ENCODE data around the gene ZNF543.
"Not testable (repeated sequence)": the region's sequence is repeated elsewhere in the genome, so short reads cannot be mapped to it uniquely, and the experiment has no call there.

ZNF543 gene

DNA sequence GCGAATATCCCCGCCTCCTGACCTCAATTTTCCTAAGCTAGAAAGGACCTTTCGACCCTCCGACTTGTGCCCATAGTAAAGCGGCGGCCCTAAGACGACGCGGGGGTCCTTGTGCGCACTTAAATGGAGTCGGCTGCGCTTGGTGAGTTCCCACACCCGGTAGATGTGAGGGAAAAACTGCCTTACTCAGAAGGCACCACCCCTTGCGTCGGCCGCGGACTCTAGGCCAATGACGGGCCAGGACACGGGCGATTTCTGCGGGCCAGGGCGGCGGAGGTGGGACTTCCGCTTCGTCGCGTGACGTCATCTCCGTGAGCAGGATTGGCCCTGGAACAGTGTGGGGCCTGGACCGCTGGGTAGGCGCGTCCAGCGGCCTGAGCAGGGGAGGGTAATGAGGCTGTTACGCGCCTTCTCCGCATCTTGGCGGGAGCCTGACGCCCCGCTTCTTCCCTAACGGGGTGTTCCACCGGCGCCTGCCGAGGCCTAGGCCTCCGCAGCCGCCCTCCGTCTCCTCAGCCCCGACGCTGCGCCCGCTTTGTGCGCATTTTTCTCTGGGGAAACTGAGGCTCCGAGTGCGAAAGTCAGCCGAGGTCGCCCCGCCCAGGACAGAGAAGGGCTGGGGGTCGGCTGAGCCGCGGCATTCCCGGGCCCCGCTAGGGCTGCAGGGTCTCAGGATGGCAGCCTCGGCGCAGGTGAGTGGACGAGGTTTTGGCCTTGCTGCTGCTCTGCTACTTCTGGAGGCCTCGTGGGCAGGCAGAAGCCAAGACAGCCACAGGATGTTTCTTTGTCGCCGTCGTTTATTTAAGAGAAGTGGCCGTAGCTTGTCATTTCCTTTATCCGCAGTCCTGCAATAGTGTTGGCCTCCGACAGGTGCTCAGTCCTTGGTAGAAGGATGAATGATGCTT, at the start of gene ZNF543:
TSS of gene ZNF543 (plus strand) at position 293 of the 905 bp plus-strand sequence. CDS start at position 675, 382 bp downstream.
- in situ Hi-C loops (cut with MboI; ENCODE audit: low sequenced_read_pairs), result no loop called here

GRCh38 chr19:57271280-57271679, 49.0 kb upstream of the ZNF543 start:
- in situ Hi-C loops (cut with MboI; ENCODE audit: low sequenced_read_pairs), result no loop called here

DNA sequence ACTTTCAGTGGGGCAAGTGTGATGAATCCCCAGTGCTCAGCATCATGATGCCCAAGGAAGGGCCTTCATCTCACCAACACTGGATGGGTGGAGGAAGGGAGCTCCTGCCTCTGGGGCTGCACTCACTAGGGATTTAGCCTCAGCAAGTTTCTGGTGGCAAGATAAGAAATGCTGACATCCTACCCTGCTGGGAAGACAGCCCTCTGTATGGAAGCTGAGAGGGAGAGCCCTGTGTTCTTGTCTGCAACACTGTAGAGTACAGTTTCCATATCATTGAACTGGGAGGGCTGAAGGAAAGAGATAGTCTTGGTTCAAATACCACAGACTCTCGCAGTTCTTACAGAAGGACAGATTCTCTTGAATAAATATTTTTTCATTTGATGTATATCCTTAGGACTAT, 47.3 kb upstream of the ZNF543 start:
- in situ Hi-C loops (cut with MboI; ENCODE audit: low sequenced_read_pairs), result no loop called here

GRCh38 chr19:57276430-57276829, 43.8 kb upstream of the ZNF543 start:
- in situ Hi-C loops (cut with MboI; ENCODE audit: low sequenced_read_pairs), result no loop called here

GRCh38 chr19:57278481-57278880, 41.8 kb upstream of the ZNF543 start:
- in situ Hi-C loops (cut with MboI; ENCODE audit: low sequenced_read_pairs), result not testable (repeated sequence)

DNA sequence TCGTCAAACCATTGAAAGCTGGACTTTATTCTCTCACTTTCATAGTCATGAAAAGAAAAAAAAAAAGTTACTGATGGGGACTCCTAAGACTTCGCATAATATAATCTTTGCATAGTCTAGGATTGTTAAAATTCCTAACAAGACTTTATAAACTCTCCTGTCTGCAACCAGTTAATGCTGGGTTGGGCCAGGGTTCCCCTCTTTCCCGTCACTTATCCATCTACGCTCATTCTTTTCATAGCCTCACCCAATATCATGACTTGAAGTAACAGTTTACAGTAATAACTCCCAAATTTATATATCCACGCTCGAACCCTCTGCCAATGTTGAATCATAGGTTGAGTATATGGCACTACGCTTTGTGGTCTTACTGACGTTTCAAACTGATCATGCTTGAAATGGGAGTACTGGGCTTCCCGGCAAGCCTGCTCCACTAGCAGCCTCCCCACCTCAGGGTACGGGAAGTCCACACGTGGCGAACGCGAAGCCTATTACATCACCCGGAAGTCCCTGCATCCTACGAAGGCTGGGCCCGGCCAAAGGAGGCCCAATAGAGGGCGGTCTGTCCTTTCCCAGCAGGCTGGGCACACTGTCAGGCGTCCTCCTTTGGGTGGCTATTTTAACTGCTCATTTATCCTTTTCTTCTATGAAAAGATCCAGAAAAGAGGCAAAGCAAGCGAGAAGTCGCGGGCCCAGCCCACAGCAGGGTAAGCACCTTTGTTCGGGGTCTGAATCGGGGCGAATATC, 40.7 kb upstream of the ZNF543 start:
- in situ Hi-C loops (cut with MboI; ENCODE audit: low sequenced_read_pairs), result no loop called here

DNA sequence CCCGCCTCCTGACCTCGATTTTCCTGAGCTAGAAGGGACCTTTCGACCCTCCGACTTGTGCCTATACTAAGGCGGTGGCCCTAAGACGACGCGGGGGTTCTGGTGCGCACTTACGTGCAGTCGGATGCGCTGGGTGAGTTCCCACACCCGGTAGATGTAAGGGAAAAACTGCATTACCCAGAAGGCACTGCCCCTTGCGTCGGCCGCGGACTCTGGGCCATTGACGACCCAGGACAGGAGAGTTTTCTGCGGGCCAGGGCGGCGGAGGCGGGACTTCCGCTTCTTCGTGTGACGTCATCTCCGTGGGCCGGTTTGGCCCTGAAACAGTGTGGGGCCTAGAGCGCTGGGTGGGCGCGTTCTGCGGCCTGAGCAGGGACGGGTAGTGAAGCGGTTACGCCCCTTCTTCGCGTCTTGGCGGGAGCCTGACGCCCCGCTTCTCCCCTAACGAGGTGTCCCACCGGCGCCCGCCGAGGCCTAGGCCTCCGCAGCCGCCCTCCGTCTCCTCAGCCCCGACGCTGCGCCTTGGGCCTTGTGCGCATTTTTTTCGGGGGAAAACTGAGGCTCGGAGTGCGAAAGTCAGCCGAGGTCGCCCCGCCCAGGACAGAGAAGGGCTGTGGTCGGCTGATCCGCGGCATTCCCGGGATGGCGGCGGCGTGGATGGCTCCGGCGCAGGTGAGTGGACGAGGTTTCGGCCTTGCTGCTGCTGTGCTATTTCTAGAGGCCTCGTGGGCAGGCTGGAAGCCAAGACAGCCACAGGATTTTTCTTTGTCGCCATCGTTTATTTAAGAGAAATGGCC, 39.9 kb upstream of the ZNF543 start, which contains the start of gene ZNF460:
TSS of gene ZNF460 (plus strand) at position 321 of the 797 bp plus-strand sequence. CDS start at position 643, 322 bp downstream.
- in situ Hi-C loops (cut with MboI; ENCODE audit: low sequenced_read_pairs), result no loop called here

DNA sequence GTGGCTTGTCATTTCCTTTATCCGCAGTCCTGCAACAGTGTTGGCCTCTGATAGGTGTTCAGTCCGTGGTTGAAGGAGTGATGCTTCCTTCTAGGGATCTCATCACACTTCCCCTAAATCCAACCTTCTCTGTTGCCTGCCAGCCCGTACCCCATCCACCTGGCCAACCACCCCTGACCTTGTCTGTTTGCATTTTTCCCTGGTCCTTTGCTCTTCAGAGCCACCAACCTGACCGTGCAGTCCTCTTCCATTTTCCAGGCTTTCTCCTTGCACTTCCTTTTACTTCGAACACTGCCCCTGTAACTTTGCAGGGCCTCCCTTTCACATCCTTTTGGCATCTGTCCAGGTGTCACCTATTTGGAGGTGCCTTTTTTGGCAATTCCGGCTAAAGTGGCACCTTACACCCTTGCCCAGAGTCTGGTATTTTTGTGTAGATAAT, 39.3 kb upstream of the ZNF543 start:
- in situ Hi-C loops (cut with MboI; ENCODE audit: low sequenced_read_pairs), result no loop called here

DNA sequence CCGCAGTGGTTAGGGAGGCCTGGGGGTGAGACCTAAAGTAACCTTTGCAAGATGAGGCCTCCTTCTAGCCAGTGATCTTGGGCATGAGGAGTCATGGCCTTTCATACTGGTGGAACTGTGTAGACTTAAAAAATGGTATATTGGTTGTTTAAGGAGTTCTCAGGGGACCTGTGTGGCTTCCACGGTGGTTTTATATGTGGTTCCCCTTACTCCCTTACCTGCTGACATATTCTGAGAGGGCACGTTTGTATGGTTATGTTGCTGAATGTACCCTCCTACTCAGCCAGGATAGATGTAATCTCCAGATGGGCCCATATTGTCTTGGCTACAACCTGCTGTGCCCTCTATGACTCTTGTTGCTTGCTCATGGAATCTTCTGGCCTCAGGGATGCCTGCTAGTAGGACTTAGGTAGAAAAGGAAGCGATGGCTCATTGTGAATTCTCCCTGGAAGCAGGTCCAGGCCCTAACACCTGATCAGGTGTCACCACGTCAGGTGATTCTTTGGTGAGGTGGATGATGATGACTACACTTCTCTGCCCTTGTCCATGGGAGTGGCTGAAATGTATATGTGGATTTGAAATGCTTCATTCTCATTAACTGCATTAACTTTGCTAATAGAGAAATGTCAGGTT, 38.1 kb upstream of the ZNF543 start:
- in situ Hi-C loops (cut with MboI; ENCODE audit: low sequenced_read_pairs), result no loop called here

DNA sequence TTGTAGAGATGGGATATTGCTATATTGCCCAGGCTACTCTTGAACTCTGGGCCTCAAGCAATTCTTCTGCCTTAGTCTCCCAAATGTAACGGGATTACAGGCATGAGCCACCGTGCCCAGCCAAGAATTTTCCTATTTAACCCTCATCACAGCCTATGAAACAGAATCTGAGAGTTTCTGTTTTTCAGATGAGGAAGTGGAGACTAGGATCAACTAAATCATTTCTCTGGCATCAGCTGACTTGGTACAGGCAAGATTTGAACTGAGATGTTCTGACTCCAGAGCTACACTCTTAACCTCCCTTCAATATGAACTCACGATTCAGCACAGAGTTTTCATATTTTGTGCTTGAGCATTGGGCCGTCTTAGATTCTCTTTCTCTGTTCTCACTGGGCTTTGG, 31.9 kb upstream of the ZNF543 start:
- in situ Hi-C loops (cut with MboI; ENCODE audit: low sequenced_read_pairs), result no loop called here

DNA sequence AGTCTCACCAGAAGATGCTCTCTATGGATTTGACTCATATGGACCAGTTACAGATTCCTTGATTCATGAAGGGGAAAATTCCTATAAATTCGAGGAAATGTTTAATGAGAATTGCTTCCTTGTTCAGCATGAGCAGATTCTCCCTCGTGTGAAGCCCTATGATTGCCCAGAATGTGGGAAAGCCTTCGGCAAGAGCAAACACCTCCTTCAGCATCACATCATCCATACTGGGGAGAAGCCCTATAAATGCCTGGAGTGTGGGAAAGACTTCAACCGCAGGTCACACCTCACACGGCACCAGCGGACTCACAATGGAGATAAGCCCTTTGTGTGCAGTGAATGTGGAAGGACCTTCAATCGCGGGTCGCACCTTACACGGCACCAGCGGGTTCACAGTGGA, 29.3 kb upstream of the ZNF543 start:
- in situ Hi-C loops (cut with MboI; ENCODE audit: low sequenced_read_pairs), result no loop called here

DNA sequence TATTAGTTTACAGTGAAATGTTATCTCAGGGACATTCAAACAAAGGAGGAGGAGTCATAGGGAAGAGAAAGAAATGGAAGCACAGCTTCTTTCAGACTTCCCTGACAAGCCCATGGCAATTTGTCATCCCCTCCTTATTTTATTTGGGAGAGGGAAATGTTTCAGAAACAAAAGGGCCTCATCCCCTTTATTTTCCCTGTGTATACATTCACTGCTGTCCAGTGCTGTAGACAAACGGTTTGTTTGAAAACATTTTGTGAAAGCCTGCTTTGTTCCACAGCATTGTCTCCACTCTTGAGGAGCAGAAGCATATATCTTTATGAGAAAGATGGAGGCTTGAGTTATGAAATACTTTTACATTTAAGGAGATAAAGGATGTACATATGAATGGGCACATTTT, 27.7 kb upstream of the ZNF543 start:
- in situ Hi-C loops (cut with MboI; ENCODE audit: low sequenced_read_pairs), result no loop called here

- in situ Hi-C loops (cut with MboI; ENCODE audit: low sequenced_read_pairs), result no loop called here
These were observed 26.6 kb upstream of the ZNF543 start for GRCh38 chr19:57293719-57294118.

DNA sequence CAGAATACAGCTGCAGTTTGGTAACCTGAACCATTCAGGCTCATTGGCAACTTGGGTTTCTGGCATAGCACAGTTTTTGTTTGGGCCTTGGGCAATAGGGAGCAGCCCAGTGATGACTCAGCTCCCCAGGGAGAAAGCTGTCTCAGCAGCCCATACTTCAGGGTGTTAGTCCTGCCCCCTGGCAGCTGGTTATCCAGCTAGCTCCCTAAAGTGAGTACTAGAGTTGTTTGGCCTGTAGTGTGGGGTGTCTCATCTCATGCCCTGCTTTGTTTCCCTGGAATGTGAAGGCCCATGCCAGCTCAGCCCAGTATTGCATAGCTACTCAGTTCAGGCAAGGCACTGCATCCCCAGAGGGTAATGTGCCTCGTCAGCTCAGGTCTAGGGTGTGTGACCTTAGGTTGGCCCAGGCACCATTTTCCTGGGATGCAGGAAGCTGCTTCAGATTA, 18.2 kb upstream of the ZNF543 start:
- in situ Hi-C loops (cut with MboI; ENCODE audit: low sequenced_read_pairs), result no loop called here

- in situ Hi-C loops (cut with MboI; ENCODE audit: low sequenced_read_pairs), result no loop called here
These were observed 17.4 kb upstream of the ZNF543 start for GRCh38 chr19:57302727-57303401.

DNA sequence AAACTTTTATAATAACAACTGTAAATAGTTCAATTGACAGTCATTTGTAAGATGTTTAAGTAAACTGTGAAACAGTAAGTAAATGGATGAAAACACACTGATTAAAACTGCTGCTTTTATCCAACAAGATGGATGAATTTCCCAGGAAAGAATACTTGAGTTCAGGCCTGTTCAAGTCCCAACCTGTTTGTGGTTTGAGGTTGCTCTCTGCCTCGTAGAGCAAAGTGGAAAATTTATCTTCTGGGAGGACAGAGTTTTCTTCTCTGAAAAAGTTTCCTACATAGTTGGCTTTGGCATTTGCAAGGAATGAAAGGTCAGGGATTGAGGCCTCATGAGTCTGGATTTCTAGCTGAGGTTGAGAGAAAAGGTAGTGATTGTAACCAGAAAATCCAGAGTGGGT, 15.2 kb upstream of the ZNF543 start:
- in situ Hi-C loops (cut with MboI; ENCODE audit: low sequenced_read_pairs), result no loop called here

GRCh38 chr19:57308514-57308913, 11.8 kb upstream of the ZNF543 start:
- in situ Hi-C loops (cut with MboI; ENCODE audit: low sequenced_read_pairs), result no loop called here

DNA sequence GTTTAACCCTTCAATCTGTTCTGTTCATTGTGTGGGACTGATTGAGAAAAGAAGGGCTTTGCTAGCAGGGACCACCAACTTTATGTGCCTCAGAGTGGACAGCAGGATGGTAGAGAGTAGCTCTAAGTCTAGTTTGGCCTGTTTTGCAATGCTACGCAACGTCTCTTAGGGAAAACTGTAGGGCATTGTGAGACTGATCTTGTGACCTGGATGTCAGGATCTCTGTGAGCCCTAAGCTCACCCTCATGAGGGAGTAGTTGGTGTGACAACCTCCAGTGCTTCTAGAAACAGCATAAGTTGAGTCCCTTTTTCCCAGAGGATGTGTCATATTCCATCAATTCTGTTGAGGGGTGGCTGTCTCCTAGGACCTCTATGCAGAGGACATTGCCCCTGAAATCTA, 9.5 kb upstream of the ZNF543 start:
- in situ Hi-C loops (cut with MboI; ENCODE audit: low sequenced_read_pairs), result no loop called here

GRCh38 chr19:57314146-57314545, 6.1 kb upstream of the ZNF543 start:
- in situ Hi-C loops (cut with MboI; ENCODE audit: low sequenced_read_pairs), result no loop called here

- in situ Hi-C loops (cut with MboI; ENCODE audit: low sequenced_read_pairs), result no loop called here
These were observed 2.8 kb upstream of the ZNF543 start for GRCh38 chr19:57317503-57317902.
